Measurements from ENCODE around the gene ARHGAP26. TPM values are rescaled to one million over a fixed set of nuclear protein-coding genes. Genes with fewer than 3 reads are reported as not detected.

ARHGAP26 gene, protein sequence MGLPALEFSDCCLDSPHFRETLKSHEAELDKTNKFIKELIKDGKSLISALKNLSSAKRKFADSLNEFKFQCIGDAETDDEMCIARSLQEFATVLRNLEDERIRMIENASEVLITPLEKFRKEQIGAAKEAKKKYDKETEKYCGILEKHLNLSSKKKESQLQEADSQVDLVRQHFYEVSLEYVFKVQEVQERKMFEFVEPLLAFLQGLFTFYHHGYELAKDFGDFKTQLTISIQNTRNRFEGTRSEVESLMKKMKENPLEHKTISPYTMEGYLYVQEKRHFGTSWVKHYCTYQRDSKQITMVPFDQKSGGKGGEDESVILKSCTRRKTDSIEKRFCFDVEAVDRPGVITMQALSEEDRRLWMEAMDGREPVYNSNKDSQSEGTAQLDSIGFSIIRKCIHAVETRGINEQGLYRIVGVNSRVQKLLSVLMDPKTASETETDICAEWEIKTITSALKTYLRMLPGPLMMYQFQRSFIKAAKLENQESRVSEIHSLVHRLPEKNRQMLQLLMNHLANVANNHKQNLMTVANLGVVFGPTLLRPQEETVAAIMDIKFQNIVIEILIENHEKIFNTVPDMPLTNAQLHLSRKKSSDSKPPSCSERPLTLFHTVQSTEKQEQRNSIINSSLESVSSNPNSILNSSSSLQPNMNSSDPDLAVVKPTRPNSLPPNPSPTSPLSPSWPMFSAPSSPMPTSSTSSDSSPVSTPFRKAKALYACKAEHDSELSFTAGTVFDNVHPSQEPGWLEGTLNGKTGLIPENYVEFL
- 18.7 and 24.1 TPM in 2 replicates for total RNA-seq (ENCODE audit: low replicate concordance)
- long read RNA-seq, partial matches to known transcripts: 4 of 13 reads
- long read RNA-seq, other reads (novel, unspliced or antisense): 9 of 13 reads

DNA sequence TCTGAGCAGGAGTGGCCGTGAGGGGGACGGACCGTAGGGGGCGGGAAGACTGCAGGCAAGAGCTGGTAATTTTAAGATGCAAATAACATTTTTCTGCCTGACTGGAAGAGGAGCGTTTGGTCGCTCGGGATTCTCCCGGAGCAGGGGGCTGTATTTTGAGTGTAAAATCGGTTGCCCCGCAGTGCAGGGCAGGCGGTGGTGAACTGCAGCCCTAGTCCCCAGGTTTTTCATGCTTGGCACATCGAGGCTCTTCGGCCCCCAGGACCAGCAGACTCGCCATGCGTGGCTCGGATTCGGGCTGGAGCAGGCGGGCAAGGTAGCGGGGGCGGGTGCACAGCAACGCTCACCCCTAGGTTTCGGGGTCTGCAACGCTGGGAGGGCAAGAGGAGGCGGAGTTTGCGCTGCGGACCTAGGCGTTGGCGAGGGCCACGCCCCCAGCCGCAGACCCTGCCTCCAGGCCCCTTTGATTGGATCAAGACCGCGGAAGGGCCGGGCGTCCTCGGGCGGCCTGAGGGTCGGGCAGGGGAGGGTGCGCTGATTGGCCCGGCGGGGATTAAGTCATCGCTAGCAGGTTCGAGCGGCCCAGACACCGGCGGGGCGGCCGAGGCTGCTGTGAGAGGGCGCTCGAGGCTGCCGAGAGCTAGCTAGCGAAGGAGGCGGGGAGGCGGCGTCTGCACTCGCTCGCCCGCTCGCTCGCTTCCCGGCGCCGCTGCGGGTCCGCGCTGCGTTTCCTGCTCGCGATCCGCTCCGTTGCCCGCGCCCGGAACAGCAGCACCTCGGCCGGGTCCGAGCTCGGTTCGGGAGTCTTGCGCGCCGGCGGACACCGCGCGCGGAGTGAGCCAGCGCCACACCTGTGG is at the start of gene ARHGAP26:
TSS of gene ARHGAP26 (plus strand) at position 585 of the 857 bp plus-strand sequence. CDS start 385 bp downstream, outside the sequence.
- TF ChIP-seq, protein P1, sequence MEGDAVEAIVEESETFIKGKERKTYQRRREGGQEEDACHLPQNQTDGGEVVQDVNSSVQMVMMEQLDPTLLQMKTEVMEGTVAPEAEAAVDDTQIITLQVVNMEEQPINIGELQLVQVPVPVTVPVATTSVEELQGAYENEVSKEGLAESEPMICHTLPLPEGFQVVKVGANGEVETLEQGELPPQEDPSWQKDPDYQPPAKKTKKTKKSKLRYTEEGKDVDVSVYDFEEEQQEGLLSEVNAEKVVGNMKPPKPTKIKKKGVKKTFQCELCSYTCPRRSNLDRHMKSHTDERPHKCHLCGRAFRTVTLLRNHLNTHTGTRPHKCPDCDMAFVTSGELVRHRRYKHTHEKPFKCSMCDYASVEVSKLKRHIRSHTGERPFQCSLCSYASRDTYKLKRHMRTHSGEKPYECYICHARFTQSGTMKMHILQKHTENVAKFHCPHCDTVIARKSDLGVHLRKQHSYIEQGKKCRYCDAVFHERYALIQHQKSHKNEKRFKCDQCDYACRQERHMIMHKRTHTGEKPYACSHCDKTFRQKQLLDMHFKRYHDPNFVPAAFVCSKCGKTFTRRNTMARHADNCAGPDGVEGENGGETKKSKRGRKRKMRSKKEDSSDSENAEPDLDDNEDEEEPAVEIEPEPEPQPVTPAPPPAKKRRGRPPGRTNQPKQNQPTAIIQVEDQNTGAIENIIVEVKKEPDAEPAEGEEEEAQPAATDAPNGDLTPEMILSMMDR (conservative IDR thresholded peaks at IDR 0.05): no peak
- Mint-ChIP-seq H3K27ac (peak within 1 kb of the TSS; percentile 84), H3K4me3 (peak within 1 kb of the TSS; percentile 96), H3K27me3 (peaks cover 30% of the 10 kb centered on the region), H3K36me3 (no peaks in the 10 kb centered on the region), H3K9me3 (no peaks in the 10 kb centered on the region), H3K4me1 (ENCODE audit: unreplicated experiment) (peaks cover 7% of the 10 kb centered on the region)
- peak; percentile 97 for DNase-seq (ENCODE audit: extremely low spot score, unreplicated experiment)

DNA sequence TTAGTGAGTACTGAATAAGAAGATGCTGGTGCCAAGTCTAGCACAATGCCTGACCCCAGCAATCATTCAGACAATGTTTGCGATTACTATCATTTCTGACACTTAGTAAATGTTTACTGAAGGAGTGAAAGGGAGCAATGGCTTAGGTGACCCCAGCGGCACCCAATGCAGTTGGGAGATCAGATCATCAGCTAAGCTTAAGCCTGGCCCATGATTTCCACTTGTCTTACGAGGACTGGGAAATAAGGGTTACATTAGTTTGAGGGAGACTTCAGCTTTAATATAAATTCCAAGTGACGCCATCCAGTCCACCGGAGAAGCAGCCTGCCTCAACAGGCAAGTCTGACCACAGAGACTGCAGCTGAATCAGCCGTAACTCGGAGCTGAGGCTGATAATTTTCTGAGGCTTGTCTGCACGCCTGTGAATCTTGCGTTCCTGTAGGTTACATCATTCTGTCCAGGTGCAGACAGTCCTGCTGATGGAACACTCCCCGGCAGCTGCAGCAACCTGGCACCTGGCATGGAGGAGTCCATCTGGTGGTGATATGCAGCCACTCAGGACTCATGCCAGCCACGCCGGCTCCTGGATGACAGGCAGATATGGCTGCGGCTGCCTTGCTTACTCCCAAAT is 49.4 kb upstream of the ARHGAP26 start:
- Mint-ChIP-seq H3K36me3 (no peaks in the 10 kb centered on the region), H3K4me3 (no peak overlapping the region), H3K27me3 (peaks cover 3% of the 10 kb centered on the region), H3K9me3 (no peaks in the 10 kb centered on the region), H3K4me1 (ENCODE audit: unreplicated experiment) (peaks cover 23% of the 10 kb centered on the region), H3K27ac (no peak overlapping the region)
- TF ChIP-seq, protein P1 (conservative IDR thresholded peaks at IDR 0.05): no peak
- peak; percentile 6 for DNase-seq (ENCODE audit: extremely low spot score, unreplicated experiment)

GRCh38 chr5:142722146-142722545 is 48.0 kb upstream of the ARHGAP26 start:
- no peak overlapping the region for H3K27ac Mint-ChIP-seq
- TF ChIP-seq, protein P1 (conservative IDR thresholded peaks at IDR 0.05): no peak
- no peaks in the 10 kb centered on the region for H3K9me3 Mint-ChIP-seq
- peaks cover 3% of the 10 kb centered on the region for H3K27me3 Mint-ChIP-seq
- DNase-seq (ENCODE audit: extremely low spot score, unreplicated experiment): no peak
- H3K36me3 Mint-ChIP-seq: no peaks in the 10 kb centered on the region
- peaks cover 26% of the 10 kb centered on the region for H3K4me1 Mint-ChIP-seq (ENCODE audit: unreplicated experiment)
- no peak overlapping the region for H3K4me3 Mint-ChIP-seq

GRCh38 chr5:142722896-142723295 is 47.3 kb upstream of the ARHGAP26 start:
- Mint-ChIP-seq H3K4me1 (ENCODE audit: unreplicated experiment) (peaks cover 22% of the 10 kb centered on the region), H3K4me3 (no peak overlapping the region), H3K27ac (no peak overlapping the region), H3K27me3 (no peaks in the 10 kb centered on the region), H3K36me3 (no peaks in the 10 kb centered on the region), H3K9me3 (no peaks in the 10 kb centered on the region)
- DNase-seq (ENCODE audit: extremely low spot score, unreplicated experiment): no peak
- TF ChIP-seq, protein P1 (conservative IDR thresholded peaks at IDR 0.05): no peak

GRCh38 chr5:142724821-142725220 is 45.4 kb upstream of the ARHGAP26 start:
- Mint-ChIP-seq H3K27me3 (no peaks in the 10 kb centered on the region), H3K4me3 (no peak overlapping the region), H3K36me3 (no peaks in the 10 kb centered on the region), H3K27ac (no peak overlapping the region), H3K9me3 (no peaks in the 10 kb centered on the region), H3K4me1 (ENCODE audit: unreplicated experiment) (peaks cover 11% of the 10 kb centered on the region)
- no peak for DNase-seq (ENCODE audit: extremely low spot score, unreplicated experiment)
- TF ChIP-seq, protein P1 (conservative IDR thresholded peaks at IDR 0.05): no peak

Measured in type B pancreatic cell (in vitro differentiated cells).